Measurements from ENCODE around the gene COL19A1.
"Not testable (repeated sequence)": the region's sequence is repeated elsewhere in the genome, so short reads cannot be mapped to it uniquely, and the experiment has no call there.

Gene COL19A1

DNA sequence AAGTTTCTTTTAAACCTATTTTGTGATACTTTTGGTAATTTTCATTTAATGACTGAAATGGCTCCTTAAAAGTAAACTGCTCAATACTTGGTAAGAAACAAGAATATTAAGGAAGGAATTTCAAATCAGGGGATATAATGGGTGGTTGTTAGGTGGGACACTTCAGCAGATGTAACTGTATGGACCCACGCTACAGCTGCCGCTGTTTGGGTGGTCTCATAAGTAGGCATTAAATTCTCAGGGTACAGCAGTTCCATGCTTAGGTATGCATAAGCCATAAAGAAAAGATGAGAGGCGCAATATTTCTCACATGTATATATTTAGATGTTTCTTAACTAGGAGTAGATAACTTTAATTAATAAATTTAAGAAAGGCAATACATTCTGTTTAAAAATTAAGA lies 35.0 kb downstream of the COL19A1 start:
- DNase-seq, result no peak

DNA sequence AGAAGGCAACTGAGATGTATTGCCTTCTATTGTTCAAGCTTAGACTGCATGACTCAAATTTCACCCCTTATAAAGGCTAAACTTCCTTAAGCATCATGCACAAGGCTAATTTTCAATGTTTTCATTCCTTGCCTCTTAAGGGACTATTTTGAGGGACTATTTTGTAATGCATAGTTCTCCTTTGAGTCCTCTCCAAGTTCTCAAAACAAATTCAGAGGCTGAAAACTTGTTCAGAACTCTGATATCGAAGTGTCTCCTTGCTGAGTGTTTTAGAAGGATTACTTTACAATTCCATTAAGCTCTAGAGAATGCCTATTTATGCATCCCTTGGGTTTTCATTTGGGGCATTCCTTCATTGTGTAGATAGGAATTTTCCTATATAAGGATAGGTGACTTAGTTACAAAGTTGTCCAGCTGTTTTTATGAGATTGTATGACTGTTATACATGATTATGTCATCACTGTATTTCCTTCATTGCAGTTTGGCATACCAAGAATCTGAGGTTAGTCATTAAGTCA lies 41.7 kb downstream of the COL19A1 start:
- DNase-seq, result no peak

DNA sequence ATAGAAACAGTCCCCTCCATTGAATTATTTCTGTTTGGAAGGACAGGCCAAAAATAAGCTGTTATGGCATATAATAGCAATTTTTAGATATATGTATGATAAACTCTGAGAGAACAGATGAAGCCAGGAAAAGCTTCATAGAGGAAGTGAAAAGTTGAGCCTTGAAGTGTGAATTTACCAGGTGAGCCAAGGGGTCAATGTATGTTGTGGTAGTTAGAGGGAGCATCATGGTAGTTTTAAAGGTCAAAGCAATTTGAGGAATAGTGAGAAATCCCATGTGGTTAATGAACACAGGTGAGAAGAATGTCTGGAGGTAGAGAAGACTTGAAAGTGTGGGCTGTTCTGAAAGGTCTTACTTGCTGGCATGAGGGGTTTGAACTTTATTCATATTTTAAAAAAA lies 47.0 kb downstream of the COL19A1 start:
- no peak for DNase-seq

DNA sequence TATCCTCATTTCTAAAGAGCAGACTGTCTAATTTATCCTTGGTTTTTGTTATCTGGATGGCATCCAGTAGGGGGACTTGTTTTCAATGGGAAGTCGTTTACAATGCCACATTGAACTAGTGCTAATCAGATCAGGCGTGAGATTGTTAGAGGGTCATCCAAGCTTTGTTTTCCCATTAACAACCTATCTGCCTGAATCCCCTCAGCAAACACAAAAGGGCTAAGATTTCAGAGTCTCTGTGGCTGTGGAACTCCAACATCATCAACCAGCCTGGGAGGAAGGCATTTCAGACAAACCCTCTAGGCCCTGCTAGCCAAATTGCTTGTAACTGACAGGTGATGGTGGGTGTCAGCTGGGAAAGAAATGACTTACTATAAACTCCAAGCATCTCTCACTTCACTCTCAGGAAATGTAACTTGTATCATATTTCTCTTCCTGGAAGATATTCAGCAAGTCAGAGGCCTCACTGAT lies 47.7 kb downstream of the COL19A1 start:
- no peak for DNase-seq

DNA sequence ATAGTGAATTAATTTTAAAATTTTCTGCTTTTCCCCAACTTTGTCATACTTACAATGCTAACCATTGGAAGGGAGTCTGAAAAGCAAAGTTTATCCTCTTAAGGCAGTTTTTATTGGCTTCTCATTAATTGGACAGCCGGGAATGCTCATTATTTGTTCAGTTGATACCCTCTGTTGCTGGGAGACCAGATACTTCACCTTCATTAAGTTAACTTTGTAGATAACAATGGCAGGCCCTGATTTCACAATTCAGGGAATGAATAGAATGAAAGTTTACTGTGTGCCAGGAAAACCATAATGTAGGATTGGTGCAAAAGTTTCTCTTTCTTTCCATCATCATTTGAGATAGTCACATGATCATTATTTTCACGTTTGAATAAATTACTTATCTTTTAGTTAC lies 49.0 kb downstream of the COL19A1 start:
- DNase-seq, result no peak

DNA sequence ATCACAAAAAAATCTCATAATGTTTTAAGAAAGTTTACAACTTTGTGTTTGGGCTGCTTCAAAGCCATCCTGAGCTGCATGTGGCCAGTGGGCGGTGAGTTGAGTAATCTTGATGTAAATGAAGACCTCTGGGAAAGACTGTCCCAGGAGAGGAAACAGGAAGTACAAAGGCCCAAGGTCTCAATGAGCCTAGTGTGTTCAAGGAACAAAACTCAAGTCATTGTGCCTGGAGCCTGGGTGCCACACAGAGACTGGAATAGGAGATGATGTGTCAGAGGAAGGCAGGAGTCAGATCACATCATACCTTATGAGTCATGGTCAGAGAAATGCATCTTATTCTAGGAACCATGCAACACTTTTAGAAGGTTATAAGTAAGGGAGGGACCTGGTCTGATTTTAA lies 51.5 kb downstream of the COL19A1 start:
- no peak for DNase-seq

DNA sequence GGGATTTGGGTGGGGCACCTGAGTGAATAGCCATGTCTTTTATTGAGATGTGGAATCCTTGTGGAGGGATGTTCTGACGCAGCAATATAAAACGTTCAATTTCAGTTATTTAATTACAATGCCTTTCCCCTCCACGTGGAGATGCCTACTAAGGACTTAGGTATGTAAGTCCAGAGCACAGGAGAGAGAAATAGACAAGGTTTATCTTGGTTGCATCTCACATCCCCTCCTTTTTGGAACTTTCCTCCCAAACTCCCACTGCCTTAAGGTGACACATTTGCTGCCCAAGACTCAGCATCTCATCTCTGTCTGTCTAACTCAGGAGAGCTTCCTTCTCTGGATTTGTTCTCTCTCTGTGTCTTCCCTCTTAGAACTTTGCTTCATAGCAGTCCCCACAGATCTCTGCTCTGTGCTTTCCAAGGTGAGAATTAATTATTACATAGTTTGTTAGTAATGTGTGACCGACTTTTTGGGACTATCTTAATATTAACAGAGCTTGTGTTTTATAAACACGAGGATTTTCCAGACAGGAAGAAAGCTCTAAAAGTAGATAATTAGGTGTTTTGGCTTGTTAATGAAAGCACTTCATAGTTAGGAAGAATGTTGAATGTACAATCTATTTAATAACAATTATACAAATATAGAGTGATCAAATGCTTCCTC lies 52.6 kb downstream of the COL19A1 start:
- DNase-seq, result no peak

DNA sequence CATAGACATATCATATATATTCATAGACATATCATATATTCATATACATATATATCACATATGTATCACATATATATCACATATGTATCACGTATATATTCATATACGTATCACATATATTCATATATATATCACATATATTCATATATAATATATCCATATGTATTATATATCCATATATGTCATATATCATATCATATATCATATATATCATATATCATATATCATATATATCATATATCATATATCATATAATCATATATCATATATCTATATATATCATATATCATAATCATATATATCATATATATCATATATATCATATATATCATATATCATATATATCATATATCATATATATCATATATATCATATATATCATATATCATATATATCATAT lies 54.7 kb downstream of the COL19A1 start:
- not testable (repeated sequence) for DNase-seq

DNA sequence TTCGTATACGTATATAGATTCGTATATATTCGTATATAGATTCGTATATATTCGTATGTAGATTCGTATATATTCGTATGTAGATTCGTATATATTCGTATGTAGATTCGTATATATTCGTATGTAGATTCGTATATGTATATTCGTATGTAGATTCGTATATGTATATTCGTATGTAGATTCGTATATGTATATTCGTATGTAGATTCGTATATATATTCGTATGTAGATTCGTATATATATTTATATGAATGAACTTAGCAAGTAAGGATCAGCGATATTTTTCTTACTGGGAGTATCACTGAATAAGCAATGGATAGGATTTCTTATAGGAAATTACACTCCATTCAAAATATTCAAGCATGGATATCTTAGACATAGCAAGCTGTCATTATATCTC lies 55.3 kb downstream of the COL19A1 start:
- DNase-seq, result not testable (repeated sequence)

DNA sequence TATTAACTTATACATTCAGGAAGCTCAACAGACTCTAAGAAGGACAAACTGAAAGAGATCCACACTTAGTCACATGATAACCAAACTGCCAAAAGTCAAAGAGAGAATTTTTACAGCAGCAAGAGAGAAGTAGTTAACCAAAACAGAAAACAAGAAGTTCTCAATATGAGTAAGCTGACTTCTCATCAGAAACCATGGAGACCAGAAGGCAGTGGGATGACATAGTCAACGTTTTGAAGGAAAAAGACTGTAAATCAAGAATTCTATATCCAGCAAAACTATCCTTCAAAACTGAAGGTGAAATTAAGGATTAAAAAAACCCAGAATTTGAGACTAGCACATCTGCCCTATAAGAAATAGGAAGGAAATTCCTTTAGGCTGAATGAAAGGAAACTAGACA lies 60.4 kb downstream of the COL19A1 start:
- no peak for DNase-seq

DNA sequence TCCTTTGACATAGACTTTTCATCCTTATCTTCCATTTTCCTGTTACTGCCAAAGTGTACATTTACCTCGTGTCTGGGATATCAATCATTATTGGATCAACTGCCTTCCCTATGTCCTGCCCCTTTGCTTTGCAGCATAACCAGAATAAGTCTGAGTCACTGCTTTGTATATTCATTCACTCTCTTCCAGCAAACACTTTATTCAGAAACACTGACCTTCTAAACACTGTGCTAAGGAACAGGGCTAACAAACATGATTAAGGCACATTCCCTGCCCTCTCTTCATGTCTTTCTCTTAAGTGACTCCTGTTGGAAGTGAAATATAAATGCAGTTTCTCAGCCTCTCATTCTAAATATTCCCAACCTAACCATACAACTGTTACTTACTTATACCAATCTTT lies 66.9 kb downstream of the COL19A1 start:
- DNase-seq, result no peak

DNA sequence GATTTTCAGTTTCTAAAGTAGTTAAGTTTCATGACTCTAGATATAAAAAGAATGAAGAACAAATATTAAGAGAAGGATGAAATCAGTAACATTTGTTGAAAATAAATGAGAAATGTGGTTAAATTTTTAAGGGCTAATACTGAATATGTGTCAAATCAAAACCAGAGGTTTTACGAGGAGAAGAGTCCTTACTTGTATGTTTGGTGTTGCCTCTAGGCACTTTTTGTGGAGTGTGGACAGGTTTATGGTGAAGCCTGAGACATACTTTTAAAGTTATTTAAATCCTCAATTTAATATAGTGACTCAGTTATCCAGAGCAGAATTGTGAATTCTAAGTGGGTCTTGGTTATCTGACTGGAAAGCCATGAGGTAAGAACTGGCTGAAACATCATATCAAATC lies 68.7 kb downstream of the COL19A1 start:
- DNase-seq, result no peak

DNA sequence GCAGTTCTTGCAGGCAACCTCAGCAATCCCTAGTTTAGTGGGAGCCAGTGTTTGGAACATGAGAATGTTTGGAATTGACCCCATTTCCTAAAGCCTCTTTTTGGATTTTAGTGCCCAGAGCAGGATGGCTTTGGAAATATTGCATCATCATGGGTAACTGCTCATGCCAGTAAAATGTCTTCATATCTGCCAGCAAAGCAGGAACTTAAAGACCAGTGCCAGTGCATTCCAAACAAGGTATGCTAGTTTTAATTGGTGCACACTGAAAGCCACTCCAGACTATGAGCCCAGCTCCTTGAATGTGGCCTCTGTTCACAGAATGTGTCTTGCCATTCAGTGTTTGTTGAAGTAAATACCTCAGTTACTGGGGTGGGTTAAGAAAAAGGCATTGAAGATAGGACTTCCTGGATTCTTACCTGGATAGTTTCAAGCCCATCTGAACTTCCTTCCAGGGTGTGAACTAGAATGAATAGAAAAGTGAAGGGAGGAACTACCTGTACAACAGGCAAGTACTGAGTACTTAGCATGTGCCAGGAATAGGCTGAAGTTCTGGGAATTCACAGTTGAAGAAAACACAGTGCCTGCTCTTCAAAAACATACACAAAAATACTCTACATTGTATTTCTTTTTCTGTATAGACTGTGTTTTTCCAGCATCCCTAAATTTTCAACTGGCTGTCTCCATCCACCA lies 70.5 kb downstream of the COL19A1 start:
- DNase-seq, result no peak

DNA sequence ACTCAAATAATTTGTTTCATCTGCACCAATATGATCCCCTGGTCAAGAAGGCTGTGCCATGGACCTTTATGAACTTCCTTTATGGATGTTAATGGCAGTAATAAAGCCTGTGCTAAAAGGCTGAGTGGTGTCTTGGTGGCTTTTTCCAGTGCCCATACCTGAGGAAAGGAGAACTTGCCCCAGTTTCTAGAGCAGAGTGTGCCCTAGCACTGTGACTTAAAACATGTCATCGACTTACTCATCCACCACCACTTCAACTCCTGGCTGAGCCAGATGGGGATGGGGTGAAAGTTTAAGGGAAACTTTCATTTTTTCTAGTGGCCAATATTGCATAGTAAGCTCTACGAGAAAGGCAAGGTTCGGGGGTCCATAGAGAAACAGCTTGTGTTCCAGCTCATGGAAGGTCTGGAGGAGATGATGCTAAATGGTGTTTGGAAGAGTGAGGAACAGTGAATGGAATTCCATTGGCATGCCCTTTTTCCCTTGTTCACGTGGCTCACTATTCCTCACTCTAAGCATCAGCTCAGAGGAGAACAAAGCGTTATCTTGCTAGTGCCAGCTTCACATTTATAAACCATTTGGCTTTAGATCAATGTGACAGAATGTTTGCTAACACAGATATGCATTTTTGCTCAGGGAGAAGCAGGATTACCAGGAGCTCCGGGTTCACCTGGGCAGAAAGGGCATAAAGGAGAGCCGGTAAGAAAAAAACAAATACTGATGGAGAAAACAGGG lies 71.2 kb downstream of the COL19A1 start:
- no peak for DNase-seq

DNA sequence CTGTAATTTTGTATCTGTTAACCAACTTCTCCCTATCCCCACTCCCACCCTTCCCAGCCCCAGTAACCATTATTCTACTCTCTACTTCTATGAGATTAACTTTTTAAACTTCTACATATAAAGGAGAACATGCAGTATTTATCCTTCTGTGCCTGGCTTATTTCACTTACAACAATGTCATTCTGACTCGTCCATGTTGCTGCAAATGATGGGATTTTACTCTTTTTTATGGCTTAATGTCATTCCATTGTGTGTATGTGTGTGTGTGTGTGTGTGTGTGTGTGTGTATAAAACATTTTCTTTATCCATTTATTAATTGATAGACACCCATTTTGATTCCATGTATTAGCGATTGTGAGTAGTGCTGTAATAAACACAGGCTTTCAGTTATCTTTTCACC lies 76.1 kb downstream of the COL19A1 start:
- DNase-seq, result no peak

DNA sequence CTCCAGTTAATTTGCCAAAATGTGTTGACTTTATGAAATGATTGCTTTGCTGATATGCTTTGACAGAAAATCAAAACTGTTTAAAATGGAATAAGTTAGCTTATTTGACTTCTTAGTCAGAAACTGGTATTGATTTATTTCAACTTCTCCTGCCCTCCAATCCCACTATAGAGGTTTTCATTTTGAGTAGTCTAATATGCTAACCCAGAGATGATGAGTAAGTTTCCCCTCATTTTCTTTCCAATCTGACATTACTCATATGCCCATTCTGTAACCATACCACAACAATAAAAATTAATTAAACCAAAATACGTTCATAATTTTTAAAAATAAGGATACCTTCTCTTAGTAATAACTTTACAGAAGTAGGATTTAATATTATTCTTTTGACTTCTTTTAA lies 78.8 kb downstream of the COL19A1 start:
- no peak for DNase-seq

DNA sequence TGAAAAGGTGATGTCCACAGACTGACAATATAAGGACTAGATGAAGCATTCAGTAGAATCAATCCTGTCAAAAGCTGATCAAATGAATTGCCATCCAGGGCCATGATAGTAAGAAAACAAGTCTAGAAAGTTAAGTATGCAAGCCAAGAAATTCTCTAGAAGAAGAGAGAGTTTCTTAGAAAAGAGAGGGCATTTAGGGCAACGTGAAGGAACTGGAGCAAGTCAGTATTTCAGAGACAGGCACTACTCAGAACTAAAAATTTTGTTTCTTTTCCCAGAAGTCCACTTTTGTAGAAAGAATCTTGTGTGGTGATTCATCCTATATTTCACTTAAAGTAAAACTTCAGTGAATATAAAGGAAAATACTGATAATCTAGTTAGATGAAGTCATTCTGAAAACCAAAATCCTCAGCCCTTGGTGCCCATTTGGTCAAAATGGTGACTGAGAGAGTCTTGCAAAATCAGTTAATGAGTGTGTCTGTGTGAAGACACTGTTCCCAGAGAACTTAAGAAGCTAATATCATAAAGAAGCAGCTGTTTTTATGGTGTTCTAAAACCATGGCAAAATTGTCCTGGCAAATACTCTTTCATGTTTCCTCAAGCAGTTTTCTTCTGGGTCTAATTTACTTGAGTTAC lies 82.2 kb downstream of the COL19A1 start:
- DNase-seq, result no peak

DNA sequence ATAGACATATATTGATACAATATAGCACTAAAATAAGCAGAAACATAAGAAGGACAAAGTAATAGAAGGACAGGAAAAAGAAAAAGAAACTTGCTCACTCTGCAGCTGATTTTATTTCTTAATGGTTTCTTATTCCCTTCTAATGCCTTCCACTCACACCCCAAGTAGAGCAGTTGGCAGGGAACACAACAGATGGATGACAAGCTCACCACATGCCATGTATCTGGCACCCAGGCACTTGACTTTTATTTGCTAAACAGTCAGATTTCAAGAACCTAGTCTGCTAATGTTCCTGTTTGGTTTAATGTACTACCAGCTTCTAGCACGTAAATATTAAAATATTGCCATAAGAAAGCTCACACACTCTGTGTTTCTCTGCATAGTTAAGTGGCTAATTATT lies 87.1 kb downstream of the COL19A1 start:
- DNase-seq, result no peak

DNA sequence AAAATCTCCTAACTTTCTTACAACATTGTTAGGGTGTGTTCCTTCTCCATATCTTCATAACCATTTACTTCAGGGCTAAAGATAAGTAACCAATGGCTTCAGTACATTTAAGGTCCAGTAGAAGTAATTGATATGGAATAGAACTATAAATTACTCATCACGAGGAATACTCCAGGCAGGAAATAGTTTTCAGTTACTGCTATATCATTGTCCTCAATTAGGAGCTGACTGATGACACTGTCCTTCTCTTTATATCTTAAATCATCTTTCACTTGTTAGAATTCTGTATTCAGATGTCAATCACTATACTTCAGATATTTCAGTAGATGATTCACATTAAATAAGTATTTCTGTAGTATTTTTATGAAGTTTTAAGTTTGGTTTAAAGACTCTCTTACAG lies 88.4 kb downstream of the COL19A1 start:
- no peak for DNase-seq

DNA sequence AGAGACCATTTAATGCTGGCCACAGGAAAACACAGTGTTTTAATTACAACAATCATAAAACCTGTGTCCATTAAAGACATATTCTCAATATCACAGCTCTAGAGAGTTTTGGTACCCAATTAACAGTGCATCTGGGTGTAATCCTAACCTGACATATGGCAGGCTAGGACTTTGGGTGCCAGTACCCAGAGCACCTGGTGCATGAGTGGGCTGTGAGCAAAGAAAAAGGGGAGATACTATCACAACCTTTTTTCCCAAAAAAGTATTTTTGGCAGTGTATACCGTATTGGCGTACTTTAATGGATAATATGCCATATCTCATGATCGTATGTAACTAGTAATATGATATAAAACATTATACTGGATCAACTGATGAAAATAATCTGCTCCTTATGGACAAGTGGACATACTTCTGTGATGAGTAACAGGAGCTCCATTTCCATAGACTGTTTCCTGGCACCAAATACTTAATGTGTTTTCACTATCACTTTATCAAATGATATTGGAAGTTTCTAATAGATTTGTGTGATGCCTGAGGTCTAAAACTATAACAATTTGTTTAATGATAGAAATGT lies 91.7 kb downstream of the COL19A1 start:
- DNase-seq, result no peak

DNA sequence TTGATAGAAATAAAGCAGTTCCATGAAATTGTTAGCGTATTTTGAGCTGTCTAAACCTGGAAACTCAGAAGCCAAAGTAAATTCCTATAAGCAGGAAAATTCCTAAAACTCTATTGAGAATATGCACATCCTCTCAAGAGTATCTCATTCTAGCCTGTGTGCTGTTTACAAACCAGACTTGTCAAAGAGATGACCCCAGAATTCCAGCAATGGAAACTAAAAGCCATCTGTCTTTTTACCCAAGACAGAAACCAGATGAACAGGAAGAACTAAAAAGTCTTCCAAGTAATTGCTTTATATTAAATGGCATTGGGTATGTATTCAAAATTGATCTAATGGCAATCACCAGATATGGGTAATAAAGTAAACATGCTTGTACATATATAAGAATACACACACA lies 92.6 kb downstream of the COL19A1 start:
- no peak for DNase-seq

DNA sequence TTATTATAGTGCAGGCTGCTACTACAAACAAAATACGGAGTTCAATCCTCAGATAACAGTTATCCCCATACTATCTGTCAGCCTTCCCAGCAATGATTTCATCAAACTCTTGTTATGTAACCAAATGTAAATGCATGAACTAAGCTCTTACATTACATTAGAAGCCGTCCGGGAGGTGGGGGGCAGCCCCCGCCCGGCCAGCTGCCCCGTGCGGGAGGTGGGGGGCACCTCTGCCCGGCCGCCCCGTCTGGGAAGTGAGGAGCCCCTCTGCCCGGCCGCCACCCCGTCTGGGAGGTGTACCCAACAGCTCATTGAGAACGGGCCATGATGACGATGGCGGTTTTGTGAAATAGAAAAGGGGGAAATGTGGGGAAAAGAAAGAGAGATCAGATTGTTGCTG lies 99.6 kb downstream of the COL19A1 start:
- not testable (repeated sequence) for DNase-seq

DNA sequence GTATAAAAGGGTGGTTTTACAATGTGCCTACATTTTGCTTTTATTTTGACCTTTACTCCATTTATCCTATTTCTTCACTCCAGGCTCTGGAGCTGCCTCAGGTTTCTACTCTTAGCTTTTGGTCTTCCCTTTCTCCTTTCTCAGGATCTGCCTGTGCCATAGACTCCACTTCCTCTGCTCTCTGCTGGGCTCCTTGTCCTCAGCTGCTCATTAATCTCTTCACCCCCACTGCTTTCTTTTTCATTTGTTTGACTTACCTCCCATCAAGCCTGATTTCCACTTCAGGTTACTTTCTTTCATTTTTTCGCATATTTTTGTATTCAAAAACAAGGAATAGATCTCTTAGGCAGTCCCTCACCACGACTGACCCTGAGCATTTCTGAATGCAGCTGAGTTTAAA lies 106.8 kb downstream of the COL19A1 start:
- DNase-seq, result no peak
